GM10248 (cell line): Measurements from ENCODE around the gene USP5.

Experiments used
- CTCF ChIA-PET: fragments of 300-600 bp; sonication (Branson Sonifier 250); formaldehyde crosslinking; extraction: SDS; loops from one replicate; lab custom pipeline; 2021; ENCODE audit warnings: antibody characterized with exemption; lab: Yijun Ruan, JAX
- POLR2A ChIA-PET: fragments of 350-650 bp; sonication (Branson Sonifier 250); formaldehyde crosslinking; extraction: SDS; loops from one replicate; lab custom pipeline; 2020; ENCODE audit warnings: antibody characterized with exemption; lab: Yijun Ruan, JAX
- DNase-seq: peaks from one replicate; pipeline ENCODE4 v3.0.0; 2012; ENCODE audit errors: extremely low spot score
- TF ChIP-seq, protein P1 (sequence below): IDR thresholded peaks from 2 replicates; pipeline ENCODE4 v1.5.1; 2012; ENCODE audit warnings: mild to moderate bottlenecking, low read depth; ENCODE audit errors: extremely low read depth, missing control alignments, control extremely low read depth

USP5 gene

DNA sequence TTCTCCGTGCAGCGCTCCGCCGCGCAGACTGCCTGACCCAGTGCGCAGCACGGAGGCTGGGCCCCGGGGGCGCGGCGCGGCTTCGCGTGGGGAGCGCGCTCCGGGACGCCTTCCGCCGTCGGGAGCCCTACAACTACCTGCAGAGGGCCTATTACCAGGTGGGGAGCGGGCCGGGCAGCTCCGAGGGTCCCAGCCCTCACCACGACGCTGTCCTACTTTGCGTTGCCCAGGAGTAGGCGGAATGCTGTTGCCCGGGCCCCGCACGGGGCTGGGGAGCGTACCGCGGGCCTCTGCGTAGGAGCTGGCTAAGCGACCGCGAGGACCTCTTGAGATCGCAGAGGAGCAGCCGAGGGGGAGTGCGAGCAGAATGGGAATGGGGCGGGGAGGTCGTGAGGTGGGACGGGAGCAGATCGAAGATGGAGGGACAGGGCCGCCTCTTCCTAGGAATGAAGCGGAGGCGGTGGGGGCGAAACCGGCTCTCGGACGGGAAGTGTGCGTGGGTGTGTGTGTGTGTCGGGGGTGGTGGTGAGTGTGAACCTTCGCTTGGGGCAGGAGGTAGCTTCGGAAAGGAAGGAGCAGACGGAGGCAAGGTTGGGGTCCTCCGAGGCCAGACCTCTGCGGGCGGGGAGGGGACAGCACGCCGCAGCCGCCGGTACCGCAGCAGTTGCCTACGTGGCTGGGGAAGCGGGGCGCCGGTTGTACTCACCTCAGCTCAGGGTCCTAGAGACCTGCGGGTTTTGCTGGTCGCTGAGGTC lies 23.0 kb upstream of the USP5 start:
- DNase-seq = no peak
- CTCF ChIA-PET = interaction anchor here (1.0 to 6.6 kb wide), 13 partner anchors 9 to 275 kb away, joined by 3 to 60 read pairs (median 4); partner anchors contain the start of genes COPS7A, GNB3, MLF2 and PTMS
- POLR2A ChIA-PET = no interaction called here
- TF ChIP-seq, protein P1, sequence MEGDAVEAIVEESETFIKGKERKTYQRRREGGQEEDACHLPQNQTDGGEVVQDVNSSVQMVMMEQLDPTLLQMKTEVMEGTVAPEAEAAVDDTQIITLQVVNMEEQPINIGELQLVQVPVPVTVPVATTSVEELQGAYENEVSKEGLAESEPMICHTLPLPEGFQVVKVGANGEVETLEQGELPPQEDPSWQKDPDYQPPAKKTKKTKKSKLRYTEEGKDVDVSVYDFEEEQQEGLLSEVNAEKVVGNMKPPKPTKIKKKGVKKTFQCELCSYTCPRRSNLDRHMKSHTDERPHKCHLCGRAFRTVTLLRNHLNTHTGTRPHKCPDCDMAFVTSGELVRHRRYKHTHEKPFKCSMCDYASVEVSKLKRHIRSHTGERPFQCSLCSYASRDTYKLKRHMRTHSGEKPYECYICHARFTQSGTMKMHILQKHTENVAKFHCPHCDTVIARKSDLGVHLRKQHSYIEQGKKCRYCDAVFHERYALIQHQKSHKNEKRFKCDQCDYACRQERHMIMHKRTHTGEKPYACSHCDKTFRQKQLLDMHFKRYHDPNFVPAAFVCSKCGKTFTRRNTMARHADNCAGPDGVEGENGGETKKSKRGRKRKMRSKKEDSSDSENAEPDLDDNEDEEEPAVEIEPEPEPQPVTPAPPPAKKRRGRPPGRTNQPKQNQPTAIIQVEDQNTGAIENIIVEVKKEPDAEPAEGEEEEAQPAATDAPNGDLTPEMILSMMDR = no peak

DNA sequence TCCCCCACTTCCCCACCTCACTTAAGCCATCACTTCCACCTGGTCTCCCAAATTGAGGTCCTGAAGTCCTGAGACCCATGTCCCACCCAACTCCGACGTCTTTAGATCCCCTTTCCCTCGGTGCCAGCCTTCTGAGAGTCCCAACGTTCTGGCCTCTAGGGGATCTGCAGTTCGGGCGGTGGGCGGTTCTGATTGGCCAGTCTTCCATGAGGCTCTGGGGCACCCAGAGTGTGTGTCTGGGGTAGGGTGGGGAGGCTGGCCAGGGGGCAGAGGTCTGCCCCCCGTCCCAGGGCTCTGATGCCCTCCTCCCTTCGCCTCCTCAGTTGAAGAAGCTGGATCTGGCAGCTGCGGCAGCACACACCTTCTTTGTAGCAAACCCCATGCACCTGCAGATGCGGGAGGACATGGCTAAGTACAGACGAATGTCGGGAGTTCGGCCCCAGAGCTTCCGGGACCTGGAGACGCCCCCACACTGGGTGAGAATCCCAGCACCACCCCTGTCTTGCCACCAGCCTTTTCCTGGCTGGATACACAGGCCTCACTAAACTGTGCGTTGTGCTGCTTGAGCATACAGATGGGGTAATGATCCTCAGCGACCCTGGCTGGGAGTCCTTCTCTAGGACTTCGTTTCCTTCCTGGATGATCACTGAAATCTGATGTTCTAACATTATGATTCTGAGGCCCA lies 22.3 kb upstream of the USP5 start:
- POLR2A ChIA-PET = interaction anchor here (1.3 kb wide), 1 partner anchor 38 kb away, joined by 5 read pairs; the partner anchor contains the start of gene TPI1
- no peak for DNase-seq
- CTCF ChIA-PET = interaction anchor here (1.0 to 6.6 kb wide), 14 partner anchors 7 to 266 kb away, joined by 3 to 60 read pairs (median 4); partner anchors contain the start of genes COPS7A, GNB3, MLF2 and PTMS
- TF ChIP-seq, protein P1 = no peak

DNA sequence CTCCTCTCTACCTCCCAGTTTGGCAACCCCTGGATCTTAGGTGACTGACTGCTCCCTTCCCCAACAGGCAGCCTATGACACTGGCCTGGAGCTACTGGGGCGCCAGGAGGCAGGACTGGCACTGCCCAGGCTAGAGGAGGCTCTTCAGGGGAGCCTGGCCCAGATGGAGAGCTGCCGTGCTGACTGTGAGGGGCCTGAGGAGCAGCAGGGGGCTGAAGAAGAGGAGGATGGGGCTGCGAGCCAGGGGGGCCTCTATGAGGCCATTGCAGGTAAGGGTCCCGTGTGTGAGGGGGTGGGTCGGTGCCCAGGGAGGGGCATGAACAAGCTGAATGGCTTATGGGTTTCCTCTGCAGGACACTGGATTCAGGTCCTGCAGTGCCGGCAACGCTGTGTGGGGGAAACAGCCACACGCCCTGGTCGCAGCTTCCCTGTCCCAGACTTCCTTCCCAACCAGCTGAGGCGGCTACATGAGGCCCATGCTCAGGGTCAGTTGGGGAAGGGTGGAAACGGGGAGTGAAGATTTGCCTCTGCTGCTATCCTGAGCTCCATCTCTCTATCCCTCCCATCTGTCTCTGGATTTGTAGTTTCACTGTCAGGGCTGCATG lies 21.6 kb upstream of the USP5 start:
- TF ChIP-seq, protein P1 = no peak
- no peak for DNase-seq
- ChIA-PET POLR2A (interaction anchor here (1.3 kb wide), 1 partner anchor 37 kb away, joined by 5 read pairs; the partner anchor contains the start of gene TPI1), CTCF (interaction anchor here (0.8 to 3.8 kb wide), 9 partner anchors 8 to 78 kb away, joined by 3 to 15 read pairs (median 4); partner anchors contain the start of genes GNB3, MLF2 and SPSB2)

DNA sequence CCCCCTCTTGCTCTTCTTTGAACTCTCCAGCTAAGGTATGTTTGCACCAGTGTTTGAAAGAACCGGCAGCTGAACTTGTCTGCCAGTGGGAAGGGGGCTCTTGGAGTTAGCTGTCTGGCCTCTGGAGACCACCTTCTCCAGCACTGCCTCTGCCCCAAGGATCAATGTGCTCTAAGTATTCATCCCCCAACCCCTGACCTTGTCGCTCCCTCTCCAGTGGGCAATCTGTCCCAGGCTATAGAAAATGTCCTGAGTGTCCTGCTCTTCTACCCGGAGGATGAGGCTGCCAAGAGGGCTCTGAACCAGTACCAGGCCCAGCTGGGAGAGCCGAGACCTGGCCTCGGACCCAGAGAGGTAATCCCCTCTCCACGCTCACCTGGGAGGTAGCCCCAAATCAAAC lies 21.0 kb upstream of the USP5 start:
- ChIA-PET POLR2A (interaction anchor here (1.3 kb wide), 1 partner anchor 36 kb away, joined by 5 read pairs; the partner anchor contains the start of gene TPI1), CTCF (interaction anchor here (0.8 to 3.8 kb wide), 11 partner anchors 9 to 277 kb away, joined by 3 to 15 read pairs (median 4); partner anchors contain the start of genes GNB3, MLF2, SPSB2 and TPI1)
- TF ChIP-seq, protein P1 = no peak
- no peak for DNase-seq

DNA sequence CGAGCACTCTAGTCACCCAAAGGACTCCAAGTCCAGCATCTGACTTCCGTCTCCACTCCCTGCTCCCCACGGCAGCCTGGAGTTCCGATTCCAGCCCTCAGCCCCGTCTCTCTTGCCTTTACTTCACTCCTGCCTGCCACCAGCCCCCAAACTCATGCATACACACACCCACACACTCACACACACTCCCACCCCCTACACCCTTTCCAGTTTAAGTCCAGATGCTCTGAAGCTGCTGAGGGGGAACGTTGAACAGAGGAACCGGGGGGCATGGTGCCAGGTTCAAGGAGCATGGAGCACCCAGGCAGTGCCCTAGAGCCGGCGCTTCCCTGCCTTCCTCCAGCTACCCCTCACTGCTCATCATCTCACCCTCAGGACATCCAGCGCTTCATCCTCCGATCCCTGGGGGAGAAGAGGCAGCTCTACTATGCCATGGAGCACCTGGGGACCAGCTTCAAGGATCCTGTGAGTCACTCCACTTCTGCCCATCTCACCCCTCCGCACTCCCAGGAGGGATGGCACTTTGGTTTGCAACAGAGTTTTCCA lies 20.4 kb upstream of the USP5 start:
- CTCF ChIA-PET = interaction anchor here (0.9 to 3.8 kb wide), 8 partner anchors 9 to 278 kb away, joined by 3 to 15 read pairs (median 3); partner anchors contain the start of genes GNB3, GPR162, SPSB2 and TPI1
- DNase-seq = no peak
- TF ChIP-seq, protein P1 = no peak
- POLR2A ChIA-PET = no interaction called here

DNA sequence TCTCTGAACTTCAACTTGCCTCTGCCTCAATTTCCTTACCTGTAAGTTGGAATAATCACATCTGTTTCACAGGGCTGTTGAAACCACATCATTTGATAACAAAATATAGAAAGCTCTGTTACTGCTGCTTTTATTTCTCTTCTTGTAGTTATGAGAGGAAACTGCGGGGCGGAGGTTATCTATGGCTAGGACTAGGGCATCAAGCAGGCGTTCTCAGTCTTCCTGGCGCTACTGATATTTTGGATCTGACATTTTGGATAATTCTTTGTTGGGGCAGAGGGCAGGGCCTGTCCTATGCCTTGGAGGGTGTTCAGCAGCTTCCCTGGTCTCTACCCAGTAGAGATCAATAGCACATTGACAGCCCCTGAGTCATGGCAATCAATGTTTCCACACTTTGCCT lies 19.8 kb upstream of the USP5 start:
- no peak for DNase-seq
- ChIA-PET CTCF (interaction anchor here (1.2 to 5.7 kb wide), 7 partner anchors 8 to 279 kb away, joined by 3 to 46 read pairs (median 5); partner anchors contain the start of genes CDCA3, GNB3, GPR162 and TPI1), POLR2A (no interaction called here)
- TF ChIP-seq, protein P1 = no peak
